Endothelial cell of umbilical vein (primary cell): Measurements from ENCODE around the gene PLXNB3. TPM values are rescaled to one million over a fixed set of nuclear protein-coding genes. Genes with fewer than 3 reads are reported as not detected.

Source experiments
- BruUV-seq: library from RNA; stranded (reverse); fragments of 400-500 nt; replicated peaks from 2 replicates; lab custom pipeline; 2021; lab: Mats Ljungman, UMichigan
- CTCF ChIA-PET: fragments of 300-600, 350-600 bp; sonication (Branson Sonifier 250); formaldehyde crosslinking; loops from one replicate; lab custom pipeline; 2021; ENCODE audit warnings: antibody characterized with exemption, inconsistent platforms; lab: Charles Lee
- POLR2A ChIA-PET: fragments of 300-600, 350-600 bp; sonication (Branson Sonifier 250); formaldehyde crosslinking; loops from one replicate; lab custom pipeline; 2021; ENCODE audit warnings: antibody characterized with exemption, inconsistent platforms; lab: Charles Lee
- DNase-seq: peaks from one replicate; pipeline ENCODE4 v3.0.0-alpha.2; 2011; ENCODE audit warnings: low read depth, low spot score
- FAIRE-seq: peaks from 2 replicates; lab custom pipeline; 2011; peaks lifted over from hg19 to GRCh38; lab: Jason Lieb, UNC
- H2AFZ ChIP-seq: 2 replicates; pipeline ENCODE4 v1.6.0; 2012; ENCODE audit warnings: low read depth, low read length, control low read depth, inconsistent platforms
- H3K27ac ChIP-seq: 2 replicates; pipeline ENCODE4 v1.5.1; 2011; ENCODE audit warnings: low read depth, mild to moderate bottlenecking, control low read depth, low read length, moderate library complexity; ENCODE audit not compliant: insufficient read depth
- H3K27me3 ChIP-seq, 2 experiments: 2 replicates each; pipeline versions ENCODE4 v1.6.0 to v1.6.1; 2011; ENCODE audit warnings: low read length in 2 of 2, mixed read lengths in 1 of 2; ENCODE audit not compliant: control insufficient read depth in 2 of 2, insufficient read depth in 2 of 2
- H3K36me3 ChIP-seq, 2 experiments: 2 replicates in 1 of 2; 3 replicates in 1 of 2; pipeline ENCODE4 v1.5.1; 2011; ENCODE audit warnings: low read length in 2 of 2, mild to moderate bottlenecking in 1 of 2, moderate library complexity in 1 of 2; ENCODE audit not compliant: control insufficient read depth in 2 of 2, insufficient read depth in 2 of 2; ENCODE audit errors: extremely low read depth in 1 of 2
- H3K4me1 ChIP-seq: 3 replicates; pipeline ENCODE4 v1.5.1; 2011; ENCODE audit warnings: mild to moderate bottlenecking, low read length; ENCODE audit not compliant: control insufficient read depth, insufficient read depth; ENCODE audit errors: extremely low read depth
- H3K4me2 ChIP-seq: 2 replicates; pipeline ENCODE4 v1.6.1; 2011; ENCODE audit warnings: low read length, control low read depth, mixed read lengths; ENCODE audit not compliant: insufficient read depth
- H3K4me3 ChIP-seq, 3 experiments: fragments of 200-600 bp in 1 of 3; sonication (generic), shearing (Covaris generic) in 1 of 3; replicated peaks in 1 of 3; 2 replicates each; pipeline ENCODE4 v1.5.1; 2011 to 2016; ENCODE audit warnings: control low read depth in 3 of 3, low read length in 3 of 3, mild to moderate bottlenecking in 2 of 3, inconsistent platforms in 1 of 3, low read depth in 1 of 3, moderate library complexity in 1 of 3; ENCODE audit not compliant: insufficient read depth in 1 of 3
- H3K79me2 ChIP-seq: 2 replicates; pipeline ENCODE4 v1.6.0; 2012; ENCODE audit warnings: low read length, inconsistent platforms; ENCODE audit not compliant: control insufficient read depth, insufficient read depth
- H3K9ac ChIP-seq: replicated peaks from 2 replicates; pipeline ENCODE3; 2011; ENCODE audit warnings: low read length, control low read depth; ENCODE audit not compliant: insufficient read depth; ENCODE audit errors: extremely low read depth
- H3K9me1 ChIP-seq: replicated peaks from 3 replicates; pipeline ENCODE4 v1.6.0; 2011; ENCODE audit warnings: mild to moderate bottlenecking, low read length; ENCODE audit not compliant: control insufficient read depth, insufficient read depth; ENCODE audit errors: extremely low read depth
- H3K9me3 ChIP-seq: replicated peaks from 2 replicates; pipeline ENCODE4 v1.5.1; 2012; ENCODE audit warnings: low read length, inconsistent platforms; ENCODE audit not compliant: control insufficient read depth, insufficient read depth
- H4K20me1 ChIP-seq: replicated peaks from 2 replicates; pipeline ENCODE3; 2011; ENCODE audit warnings: mild to moderate bottlenecking, low read length; ENCODE audit not compliant: control insufficient read depth, insufficient read depth; ENCODE audit errors: extremely low read depth
- CTCF ChIP-seq, 2 donors: IDR thresholded peaks; 1 replicate in 1 of 2; 2 replicates in 1 of 2; pipeline ENCODE4 v1.5.1; 2011; ENCODE audit warnings: low read length in 2 of 2, mild to moderate bottlenecking in 2 of 2, moderate library complexity in 2 of 2, control low read depth in 1 of 2, inconsistent platforms in 1 of 2, low read depth in 1 of 2; ENCODE audit not compliant: insufficient read depth in 1 of 2; ENCODE audit errors: extremely low read depth in 1 of 2
- EZH2 ChIP-seq: IDR thresholded peaks from 2 replicates; pipeline ENCODE4 v1.6.1; 2012; ENCODE audit warnings: borderline replicate concordance, low read depth, mild to moderate bottlenecking, moderate library complexity, low read length, inconsistent platforms; ENCODE audit not compliant: severe bottlenecking
- FOS ChIP-seq: IDR thresholded peaks from 2 replicates; pipeline ENCODE4 v1.6.1; 2011; ENCODE audit warnings: mild to moderate bottlenecking, low read length, moderate library complexity, borderline replicate concordance; ENCODE audit not compliant: insufficient read depth
- GATA2 ChIP-seq: IDR thresholded peaks from 2 replicates; pipeline ENCODE4 v1.7.0; 2011; ENCODE audit warnings: low read depth, mild to moderate bottlenecking, moderate library complexity, mixed read lengths, low read length; ENCODE audit not compliant: insufficient read length, insufficient read depth
- JUN ChIP-seq: IDR thresholded peaks from 2 replicates; pipeline ENCODE4 v1.6.1; 2011; ENCODE audit warnings: borderline replicate concordance, low read depth; ENCODE audit not compliant: insufficient read length, insufficient read depth
- MAX ChIP-seq: IDR thresholded peaks from 2 replicates; pipeline ENCODE4 v1.6.1; 2011; ENCODE audit not compliant: insufficient read depth, insufficient read length
- MYC ChIP-seq: IDR thresholded peaks from one replicate; pipeline ENCODE4 v1.6.1; 2011; ENCODE audit warnings: mild to moderate bottlenecking, low read depth, low read length
- POLR2A ChIP-seq: IDR thresholded peaks from 2 replicates; pipeline ENCODE4 v1.6.1; 2012; ENCODE audit warnings: low read depth, mild to moderate bottlenecking, control low read depth, low read length
- POLR2AphosphoS5 ChIP-seq: IDR thresholded peaks from 2 replicates; pipeline ENCODE4 v1.6.1; 2012; ENCODE audit warnings: low read depth, mild to moderate bottlenecking, control low read depth, low read length, moderate library complexity; ENCODE audit not compliant: insufficient read depth
- dilution Hi-C: fragments of 300-500 bp; cut with MboI; formaldehyde crosslinking; loops from one replicate; pipeline ENCODE4 v1.15.0; 2019; ENCODE audit warnings: low sequenced_read_pairs; ENCODE audit not compliant: extremely low pct_ligation_motif_present
- intact Hi-C: fragments of 100-400 bp; cut with micrococcal nuclease; formaldehyde crosslinking; loops from one replicate; pipeline ENCODE4 v1.10.0; 2022
- polyA plus RNA-seq, 4 experiments: library from polyadenylated mRNA; depleted of rRNA in 3 of 4; stranded (reverse) in 3 of 4; unstranded in 1 of 4; fragments of >200 nt; gene quantifications; 2 replicates each; pipeline versions ENCODE4 v1.2.1 to v1.2.3, GENCODE V29; 2011 to 2012; ENCODE audit warnings: missing spikeins in 1 of 4
- total RNA-seq: library from RNA; stranded (reverse); gene quantifications from 2 replicates; pipeline ENCODE4 v1.2.3, GENCODE V29; 2021

Gene PLXNB3
- total and polyA plus RNA-seq, 2 donors (not counting 3 experiments of a cell fraction or from before 2014, with no cell fraction given), result 19.0 to 31.4 TPM

GRCh38 chrX:153774576-153775292 lies 10.7 kb downstream of the PLXNB3 start:
- ChIA-PET CTCF (no interaction called here), POLR2A (no interaction called here)
- H3K4me3 ChIP-seq, result no peak overlapping the region
- no peaks in the 10 kb centered on the region for H3K9me3 ChIP-seq
- H3K9ac ChIP-seq, result no peak overlapping the region
- no peaks in the 10 kb centered on the region for H3K4me1 ChIP-seq
- dilution Hi-C loops, result no loop called here
- H3K36me3 ChIP-seq, result peaks cover 0 to 22% of the 10 kb centered on the region in 2 experiments
- no peaks in the 10 kb centered on the region for H3K79me2 ChIP-seq
- no TSS peak for BruUV-seq
- no peaks in the 10 kb centered on the region for H3K9me1 ChIP-seq
- H3K4me2 ChIP-seq, result no peak overlapping the region
- TF ChIP-seq EZH2, result no peak
- TF ChIP-seq FOS, result no peak
- TF ChIP-seq GATA2, result no peak
- TF ChIP-seq MYC, result no peak
- TF ChIP-seq POLR2A, result no peak
- no peak for TF ChIP-seq JUN
- TF ChIP-seq CTCF (IDR thresholded peaks at IDR 0.05; ENCODE audit: extremely low read depth in 1 of 2, insufficient read depth in 1 of 2, low read depth in 1 of 2, low read length in 2 of 2), result no peak
- TF ChIP-seq POLR2AphosphoS5, result no peak
- no peak for TF ChIP-seq MAX
- H3K27me3 ChIP-seq, result no peaks in the 10 kb centered on the region
- H3K27ac ChIP-seq, result no peak overlapping the region
- no peak overlapping the region for H2AFZ ChIP-seq
- H4K20me1 ChIP-seq, result no peaks in the 10 kb centered on the region
- FAIRE-seq, result no peak
- intact Hi-C loops, result no loop called here
- no peak for DNase-seq
